Measurements from ENCODE around the gene STIM1. TPM values are rescaled to one million over a fixed set of nuclear protein-coding genes. Genes with fewer than 3 reads are reported as not detected.

Gene STIM1
- total RNA-seq, 1 experiment from 2014 or later: 55.1 TPM

DNA sequence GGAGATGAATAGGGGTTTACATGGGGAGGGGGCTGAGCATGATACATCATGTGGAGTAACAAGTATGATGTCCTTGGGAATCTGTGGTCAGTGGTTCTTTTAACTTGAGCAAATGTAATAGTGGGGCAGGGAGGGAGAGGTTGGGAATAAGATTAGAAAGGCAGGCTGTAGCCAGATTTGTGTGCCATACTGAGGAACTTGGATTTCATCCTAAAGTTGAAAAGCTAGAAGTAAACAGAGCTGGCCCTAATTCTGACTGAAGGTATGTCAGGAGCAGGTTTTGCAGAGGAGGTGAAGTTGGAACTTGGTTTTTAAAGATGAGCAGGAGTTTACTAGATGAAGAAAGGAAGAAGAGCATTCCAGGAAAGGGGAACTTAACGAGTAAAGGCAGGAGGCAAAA is 130.8 kb downstream of the STIM1 start:
- Histone ChIP-seq H3K9me3 (no peaks in the 10 kb centered on the region), H3K4me1 (no peaks in the 10 kb centered on the region), H3K36me3 (ENCODE audit: control insufficient read depth, insufficient read depth, low read length) (no peaks in the 10 kb centered on the region), H3K4me3 (ENCODE audit: low read depth, low read length) (no peak overlapping the region), H3K27me3 (replicated peaks; ENCODE audit: control insufficient read depth, insufficient read depth, low read length) (no peaks in the 10 kb centered on the region)
- H3K27ac Mint-ChIP-seq (ENCODE audit: unreplicated experiment): no peak overlapping the region
- intact Hi-C loops (cut with micrococcal nuclease; ENCODE audit: unreplicated experiment): no loop called here
- no peaks in the 10 kb centered on the region for H3K36me3 Mint-ChIP-seq (ENCODE audit: insufficient read depth, unreplicated experiment)
- POLR2A ChIA-PET: no interaction called here
- no peak overlapping the region for H3K4me3 Mint-ChIP-seq (ENCODE audit: unreplicated experiment)
- TF ChIP-seq, protein P1, sequence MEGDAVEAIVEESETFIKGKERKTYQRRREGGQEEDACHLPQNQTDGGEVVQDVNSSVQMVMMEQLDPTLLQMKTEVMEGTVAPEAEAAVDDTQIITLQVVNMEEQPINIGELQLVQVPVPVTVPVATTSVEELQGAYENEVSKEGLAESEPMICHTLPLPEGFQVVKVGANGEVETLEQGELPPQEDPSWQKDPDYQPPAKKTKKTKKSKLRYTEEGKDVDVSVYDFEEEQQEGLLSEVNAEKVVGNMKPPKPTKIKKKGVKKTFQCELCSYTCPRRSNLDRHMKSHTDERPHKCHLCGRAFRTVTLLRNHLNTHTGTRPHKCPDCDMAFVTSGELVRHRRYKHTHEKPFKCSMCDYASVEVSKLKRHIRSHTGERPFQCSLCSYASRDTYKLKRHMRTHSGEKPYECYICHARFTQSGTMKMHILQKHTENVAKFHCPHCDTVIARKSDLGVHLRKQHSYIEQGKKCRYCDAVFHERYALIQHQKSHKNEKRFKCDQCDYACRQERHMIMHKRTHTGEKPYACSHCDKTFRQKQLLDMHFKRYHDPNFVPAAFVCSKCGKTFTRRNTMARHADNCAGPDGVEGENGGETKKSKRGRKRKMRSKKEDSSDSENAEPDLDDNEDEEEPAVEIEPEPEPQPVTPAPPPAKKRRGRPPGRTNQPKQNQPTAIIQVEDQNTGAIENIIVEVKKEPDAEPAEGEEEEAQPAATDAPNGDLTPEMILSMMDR (IDR thresholded peaks at IDR 0.05; ENCODE audit: insufficient read depth in 1 of 2, low read depth in 1 of 2, low read length in 1 of 2, severe bottlenecking in 1 of 2, unreplicated experiment in 1 of 2): no peak
- H3K27me3 Mint-ChIP-seq (ENCODE audit: insufficient read depth, unreplicated experiment): no peaks in the 10 kb centered on the region
- CTCF ChIA-PET: no interaction called here
- BruUV-seq (replicated peaks): no TSS peak
- peaks cover 7% of the 10 kb centered on the region for H3K4me1 Mint-ChIP-seq (ENCODE audit: low read depth, unreplicated experiment)
- no peaks in the 10 kb centered on the region for H3K9me3 Mint-ChIP-seq (ENCODE audit: unreplicated experiment)
- no peak for DNase-seq

DNA sequence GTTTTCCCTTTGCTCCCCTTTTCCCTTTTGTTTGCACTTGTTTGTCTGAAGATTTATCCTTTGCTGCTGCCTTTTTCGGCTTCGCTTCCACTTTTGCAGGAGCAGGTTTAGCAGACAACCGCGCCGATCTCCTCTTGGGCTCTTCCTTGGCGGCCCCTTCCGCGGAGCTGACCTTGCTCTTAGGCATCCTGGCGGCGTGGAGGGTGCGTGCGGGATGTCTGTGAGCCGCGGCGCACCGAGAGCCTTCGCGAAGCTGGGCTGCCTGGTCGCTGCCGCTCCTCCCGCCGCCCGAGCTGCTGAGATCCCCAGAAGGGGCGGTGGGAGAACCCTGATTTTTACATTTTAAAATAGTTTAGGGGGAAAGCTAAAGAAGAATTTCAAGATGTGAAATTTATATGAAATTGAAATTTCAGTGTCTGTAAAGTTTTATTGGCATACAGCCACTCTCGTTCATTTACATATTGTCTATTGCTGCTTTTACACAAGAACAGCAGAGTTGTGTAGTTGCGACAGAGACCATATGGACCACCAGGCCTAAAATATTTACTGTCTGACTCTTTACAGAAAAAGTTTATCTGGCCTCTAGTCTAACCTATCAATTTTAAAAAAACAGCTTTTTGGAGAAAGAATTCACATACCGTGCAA is 133.9 kb downstream of the STIM1 start:
- DNase-seq: no peak

DNA sequence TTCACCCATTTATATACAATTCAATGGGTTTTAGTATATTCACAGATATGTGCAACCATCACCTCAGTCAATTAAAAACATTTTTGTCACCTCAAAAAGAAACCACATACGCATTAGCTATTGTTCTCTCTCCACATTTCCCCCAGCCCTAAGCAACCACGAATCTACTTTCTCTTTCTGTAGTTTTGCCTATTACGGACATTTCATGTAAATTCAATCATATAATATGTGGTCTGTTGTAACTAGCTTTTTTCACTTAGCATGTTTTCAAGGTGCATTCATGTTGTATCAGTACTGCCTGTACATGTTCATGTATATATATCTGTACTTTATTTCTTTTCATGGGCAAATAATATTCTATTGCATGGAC is 134.4 kb downstream of the STIM1 start:
- Histone ChIP-seq H3K4me1 (no peaks in the 10 kb centered on the region), H3K36me3 (ENCODE audit: control insufficient read depth, insufficient read depth, low read length) (no peaks in the 10 kb centered on the region), H3K9me3 (peaks cover 13% of the 10 kb centered on the region), H3K4me3 (ENCODE audit: low read depth, low read length) (no peak overlapping the region), H3K27me3 (replicated peaks; ENCODE audit: control insufficient read depth, insufficient read depth, low read length) (no peaks in the 10 kb centered on the region)
- POLR2A ChIA-PET: no interaction called here
- Mint-ChIP-seq H3K27ac (ENCODE audit: unreplicated experiment) (no peak overlapping the region), H3K9me3 (ENCODE audit: unreplicated experiment) (peaks cover 18% of the 10 kb centered on the region), H3K4me3 (ENCODE audit: unreplicated experiment) (no peak overlapping the region), H3K4me1 (ENCODE audit: low read depth, unreplicated experiment) (peaks cover 7% of the 10 kb centered on the region), H3K36me3 (ENCODE audit: insufficient read depth, unreplicated experiment) (peaks cover 6% of the 10 kb centered on the region), H3K27me3 (ENCODE audit: insufficient read depth, unreplicated experiment) (no peaks in the 10 kb centered on the region)
- CTCF ChIA-PET: interaction anchor here (0.6 kb wide), 1 partner anchor 126 kb away, joined by 4 read pairs; no protein-coding TSS in a partner anchor
- TF ChIP-seq, protein P1 (IDR thresholded peaks at IDR 0.05; ENCODE audit: insufficient read depth in 1 of 2, low read depth in 1 of 2, low read length in 1 of 2, severe bottlenecking in 1 of 2, unreplicated experiment in 1 of 2): no peak
- DNase-seq: no peak
- no TSS peak for BruUV-seq (replicated peaks)
- intact Hi-C loops (cut with micrococcal nuclease; ENCODE audit: unreplicated experiment): no loop called here

More for the DNA sequence above, 133.9 kb downstream of the STIM1 start:
- no peaks in the 10 kb centered on the region for H3K36me3 ChIP-seq (ENCODE audit: control insufficient read depth, insufficient read depth, low read length)
- H3K4me3 Mint-ChIP-seq (ENCODE audit: unreplicated experiment): no peak overlapping the region
- no peaks in the 10 kb centered on the region for H3K4me1 ChIP-seq
- peaks cover 7% of the 10 kb centered on the region for H3K9me3 ChIP-seq
- peaks cover 13% of the 10 kb centered on the region for H3K9me3 Mint-ChIP-seq (ENCODE audit: unreplicated experiment)
- BruUV-seq (replicated peaks): no TSS peak
- H3K4me1 Mint-ChIP-seq (ENCODE audit: low read depth, unreplicated experiment): peaks cover 7% of the 10 kb centered on the region
- no peaks in the 10 kb centered on the region for H3K27me3 ChIP-seq (replicated peaks; ENCODE audit: control insufficient read depth, insufficient read depth, low read length)
- H3K4me3 ChIP-seq (ENCODE audit: low read depth, low read length): no peak overlapping the region
- CTCF ChIA-PET: interaction anchor here (0.6 kb wide), 1 partner anchor 125 kb away, joined by 4 read pairs; no protein-coding TSS in a partner anchor
- POLR2A ChIA-PET: no interaction called here
- H3K27me3 Mint-ChIP-seq (ENCODE audit: insufficient read depth, unreplicated experiment): no peaks in the 10 kb centered on the region
- intact Hi-C loops (cut with micrococcal nuclease; ENCODE audit: unreplicated experiment): no loop called here
- TF ChIP-seq, protein P1 (IDR thresholded peaks at IDR 0.05; ENCODE audit: insufficient read depth in 1 of 2, low read depth in 1 of 2, low read length in 1 of 2, severe bottlenecking in 1 of 2, unreplicated experiment in 1 of 2): no peak
- peaks cover under 1% of the 10 kb centered on the region for H3K36me3 Mint-ChIP-seq (ENCODE audit: insufficient read depth, unreplicated experiment)
- no peak overlapping the region for H3K27ac Mint-ChIP-seq (ENCODE audit: unreplicated experiment)

Data from Caco-2 (cell line).